Measurements from ENCODE around the gene C3orf20.

DNA sequence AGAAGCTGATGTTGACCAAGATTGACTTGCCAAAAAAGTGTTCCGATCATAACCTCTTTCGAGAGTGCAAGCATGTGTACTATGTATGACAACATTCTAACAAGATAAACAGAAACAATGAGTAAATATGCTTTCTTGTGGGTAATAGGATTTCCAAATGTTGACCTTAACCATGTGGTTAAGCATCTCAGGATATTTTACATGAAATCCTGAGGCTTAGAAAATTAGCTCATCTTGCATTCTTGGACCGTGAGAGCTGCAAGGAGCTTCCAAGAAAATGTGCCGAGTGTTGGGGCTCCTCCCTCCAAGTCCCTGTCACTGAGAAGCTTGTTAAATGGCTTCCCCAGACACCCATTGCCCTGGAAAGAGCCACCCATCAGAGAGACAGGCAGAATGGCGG is 50.1 kb downstream of the C3orf20 start:
- TF ChIP-seq, protein P1, sequence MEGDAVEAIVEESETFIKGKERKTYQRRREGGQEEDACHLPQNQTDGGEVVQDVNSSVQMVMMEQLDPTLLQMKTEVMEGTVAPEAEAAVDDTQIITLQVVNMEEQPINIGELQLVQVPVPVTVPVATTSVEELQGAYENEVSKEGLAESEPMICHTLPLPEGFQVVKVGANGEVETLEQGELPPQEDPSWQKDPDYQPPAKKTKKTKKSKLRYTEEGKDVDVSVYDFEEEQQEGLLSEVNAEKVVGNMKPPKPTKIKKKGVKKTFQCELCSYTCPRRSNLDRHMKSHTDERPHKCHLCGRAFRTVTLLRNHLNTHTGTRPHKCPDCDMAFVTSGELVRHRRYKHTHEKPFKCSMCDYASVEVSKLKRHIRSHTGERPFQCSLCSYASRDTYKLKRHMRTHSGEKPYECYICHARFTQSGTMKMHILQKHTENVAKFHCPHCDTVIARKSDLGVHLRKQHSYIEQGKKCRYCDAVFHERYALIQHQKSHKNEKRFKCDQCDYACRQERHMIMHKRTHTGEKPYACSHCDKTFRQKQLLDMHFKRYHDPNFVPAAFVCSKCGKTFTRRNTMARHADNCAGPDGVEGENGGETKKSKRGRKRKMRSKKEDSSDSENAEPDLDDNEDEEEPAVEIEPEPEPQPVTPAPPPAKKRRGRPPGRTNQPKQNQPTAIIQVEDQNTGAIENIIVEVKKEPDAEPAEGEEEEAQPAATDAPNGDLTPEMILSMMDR (IDR thresholded peaks at IDR 0.05; ENCODE audit: poor library complexity, severe bottlenecking): no peak
- TF ChIP-seq SMC3 (conservative IDR thresholded peaks at IDR 0.05; ENCODE audit: poor library complexity) (no peak), POLR2AphosphoS5 (IDR thresholded peaks at IDR 0.05) (no peak), RAD21 (conservative IDR thresholded peaks at IDR 0.05) (no peak), EP300 (conservative IDR thresholded peaks at IDR 0.05; ENCODE audit: poor library complexity, severe bottlenecking) (no peak), EZH2 (IDR thresholded peaks at IDR 0.05; ENCODE audit: borderline replicate concordance, insufficient read depth, low read length, poor library complexity, severe bottlenecking) (no peak), TAF1 (IDR thresholded peaks at IDR 0.05; ENCODE audit: low read depth) (no peak)
- TF ChIP-seq, protein P2, sequence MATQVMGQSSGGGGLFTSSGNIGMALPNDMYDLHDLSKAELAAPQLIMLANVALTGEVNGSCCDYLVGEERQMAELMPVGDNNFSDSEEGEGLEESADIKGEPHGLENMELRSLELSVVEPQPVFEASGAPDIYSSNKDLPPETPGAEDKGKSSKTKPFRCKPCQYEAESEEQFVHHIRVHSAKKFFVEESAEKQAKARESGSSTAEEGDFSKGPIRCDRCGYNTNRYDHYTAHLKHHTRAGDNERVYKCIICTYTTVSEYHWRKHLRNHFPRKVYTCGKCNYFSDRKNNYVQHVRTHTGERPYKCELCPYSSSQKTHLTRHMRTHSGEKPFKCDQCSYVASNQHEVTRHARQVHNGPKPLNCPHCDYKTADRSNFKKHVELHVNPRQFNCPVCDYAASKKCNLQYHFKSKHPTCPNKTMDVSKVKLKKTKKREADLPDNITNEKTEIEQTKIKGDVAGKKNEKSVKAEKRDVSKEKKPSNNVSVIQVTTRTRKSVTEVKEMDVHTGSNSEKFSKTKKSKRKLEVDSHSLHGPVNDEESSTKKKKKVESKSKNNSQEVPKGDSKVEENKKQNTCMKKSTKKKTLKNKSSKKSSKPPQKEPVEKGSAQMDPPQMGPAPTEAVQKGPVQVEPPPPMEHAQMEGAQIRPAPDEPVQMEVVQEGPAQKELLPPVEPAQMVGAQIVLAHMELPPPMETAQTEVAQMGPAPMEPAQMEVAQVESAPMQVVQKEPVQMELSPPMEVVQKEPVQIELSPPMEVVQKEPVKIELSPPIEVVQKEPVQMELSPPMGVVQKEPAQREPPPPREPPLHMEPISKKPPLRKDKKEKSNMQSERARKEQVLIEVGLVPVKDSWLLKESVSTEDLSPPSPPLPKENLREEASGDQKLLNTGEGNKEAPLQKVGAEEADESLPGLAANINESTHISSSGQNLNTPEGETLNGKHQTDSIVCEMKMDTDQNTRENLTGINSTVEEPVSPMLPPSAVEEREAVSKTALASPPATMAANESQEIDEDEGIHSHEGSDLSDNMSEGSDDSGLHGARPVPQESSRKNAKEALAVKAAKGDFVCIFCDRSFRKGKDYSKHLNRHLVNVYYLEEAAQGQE (IDR thresholded peaks at IDR 0.05; ENCODE audit: borderline replicate concordance): no peak

Measured in neural cell (in vitro differentiated cells).